ENCODE measurements around the gene RHBG. TPM values are rescaled to one million over a fixed set of nuclear protein-coding genes. Genes with fewer than 3 reads are reported as not detected.

RHBG gene
- total RNA-seq, 1 donor from 2014 or later = not detected

DNA sequence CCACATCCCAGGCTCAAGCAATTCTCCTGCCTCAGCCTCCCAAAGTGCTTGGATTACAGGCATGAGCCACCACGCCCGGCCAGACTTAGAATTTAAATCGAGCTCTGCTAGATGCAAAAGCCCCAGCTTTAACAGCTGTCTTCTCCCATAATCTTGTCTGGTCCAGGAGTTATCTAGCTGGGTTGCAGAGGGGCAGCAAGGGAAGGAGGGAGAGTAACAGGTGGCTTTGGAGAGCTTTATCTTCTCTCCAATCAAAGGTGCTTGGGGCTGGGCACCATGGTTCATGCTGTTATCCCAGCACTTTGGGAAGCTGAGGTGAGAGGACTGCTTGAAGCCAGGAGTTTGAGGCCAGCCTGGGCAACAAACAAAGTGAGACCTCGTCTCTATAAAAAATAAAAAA, 3.9 kb downstream of the RHBG start:
- no peak overlapping the region for H3K27ac ChIP-seq (ENCODE audit: low read depth, low read length)
- H3K4me3 ChIP-seq (ENCODE audit: low read length in 3 of 3) = no peak overlapping the region
- no peak overlapping the region for H3K9ac ChIP-seq (ENCODE audit: low read depth in 1 of 3, low read length in 3 of 3)
- H3K4me1 ChIP-seq (ENCODE audit: control insufficient read depth in 3 of 3, insufficient read depth in 3 of 3, low read length in 3 of 3) = peaks cover 7 to 11% (median 8%) of the 10 kb centered on the region in 3 donors
- peaks cover 16 to 30% (median 16%) of the 10 kb centered on the region in 3 donors for H3K27me3 ChIP-seq (ENCODE audit: control insufficient read depth in 3 of 3, insufficient read depth in 3 of 3, low read length in 3 of 3)
- H3K9me3 ChIP-seq (ENCODE audit: control insufficient read depth in 3 of 3, low read length in 3 of 3) = no peaks in the 10 kb centered on the region
- no peaks in the 10 kb centered on the region for H3K36me3 ChIP-seq (ENCODE audit: control insufficient read depth in 3 of 3, insufficient read depth in 3 of 3, low read length in 3 of 3)

DNA sequence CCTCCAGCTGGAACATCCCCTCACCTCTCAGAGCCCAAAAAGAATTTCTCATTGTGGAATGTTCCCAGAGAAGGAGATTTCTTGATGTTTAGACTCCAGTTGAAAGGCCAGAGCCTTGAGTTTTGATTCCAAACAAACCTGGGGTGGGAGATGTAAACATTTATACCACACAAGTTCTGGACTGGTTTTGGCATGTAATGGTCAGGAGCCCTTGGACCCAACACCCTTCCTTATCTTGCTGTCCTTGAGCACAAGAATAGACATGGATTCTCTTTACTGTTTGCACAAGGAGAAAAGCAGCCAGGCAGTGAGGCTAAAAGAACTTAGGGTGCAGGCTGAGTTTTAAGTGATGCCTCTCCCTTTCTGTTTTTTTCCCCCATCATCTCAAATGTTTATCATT, 4.5 kb downstream of the RHBG start:
- H3K4me1 ChIP-seq (ENCODE audit: control insufficient read depth in 3 of 3, insufficient read depth in 3 of 3, low read length in 3 of 3) = peaks cover 7 to 11% (median 8%) of the 10 kb centered on the region in 3 donors
- H3K27me3 ChIP-seq (ENCODE audit: control insufficient read depth in 3 of 3, insufficient read depth in 3 of 3, low read length in 3 of 3) = peaks cover 16 to 26% (median 16%) of the 10 kb centered on the region in 3 donors

DNA sequence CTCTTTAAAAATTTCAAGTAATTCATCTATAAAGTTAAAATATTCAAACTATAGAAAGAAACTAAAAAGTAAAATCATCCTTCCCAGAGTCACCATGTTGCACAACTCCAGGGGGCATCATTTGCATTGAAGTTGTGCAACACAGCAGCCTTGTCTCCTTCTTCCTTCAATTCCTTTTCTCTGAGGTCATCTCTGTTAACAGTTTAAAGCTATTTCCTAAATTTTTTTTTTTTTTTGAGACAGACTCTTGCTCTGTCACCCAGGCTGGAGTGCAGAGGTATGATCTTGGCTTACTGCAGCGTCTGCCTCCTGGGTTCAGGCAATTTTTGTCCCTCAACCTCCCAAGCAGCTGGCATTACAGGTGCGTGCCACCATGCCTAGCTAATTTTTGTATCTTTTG, 7.1 kb downstream of the RHBG start:
- no peaks in the 10 kb centered on the region for H3K9me3 ChIP-seq (ENCODE audit: control insufficient read depth in 3 of 3, low read length in 3 of 3)
- H3K9ac ChIP-seq (ENCODE audit: low read depth in 1 of 3, low read length in 3 of 3) = no peak overlapping the region
- H3K27ac ChIP-seq (ENCODE audit: low read depth, low read length) = no peak overlapping the region
- H3K36me3 ChIP-seq (ENCODE audit: control insufficient read depth in 3 of 3, insufficient read depth in 3 of 3, low read length in 3 of 3) = no peaks in the 10 kb centered on the region
- H3K4me3 ChIP-seq (ENCODE audit: low read length in 3 of 3) = no peak overlapping the region
- peaks cover 0 to 13% (median 0%) of the 10 kb centered on the region in 3 donors for H3K27me3 ChIP-seq (ENCODE audit: control insufficient read depth in 3 of 3, insufficient read depth in 3 of 3, low read length in 3 of 3)
- no peaks in the 10 kb centered on the region for H3K4me1 ChIP-seq (ENCODE audit: control insufficient read depth in 3 of 3, insufficient read depth in 3 of 3, low read length in 3 of 3)

More for the DNA sequence above, 4.5 kb downstream of the RHBG start:
- H3K36me3 ChIP-seq (ENCODE audit: control insufficient read depth in 3 of 3, insufficient read depth in 3 of 3, low read length in 3 of 3) = no peaks in the 10 kb centered on the region
- H3K9me3 ChIP-seq (ENCODE audit: control insufficient read depth in 3 of 3, low read length in 3 of 3) = no peaks in the 10 kb centered on the region
- H3K9ac ChIP-seq (ENCODE audit: low read depth in 1 of 3, low read length in 3 of 3) = no peak overlapping the region
- no peak overlapping the region for H3K27ac ChIP-seq (ENCODE audit: low read depth, low read length)
- H3K4me3 ChIP-seq (ENCODE audit: low read length in 3 of 3) = no peak overlapping the region

DNA sequence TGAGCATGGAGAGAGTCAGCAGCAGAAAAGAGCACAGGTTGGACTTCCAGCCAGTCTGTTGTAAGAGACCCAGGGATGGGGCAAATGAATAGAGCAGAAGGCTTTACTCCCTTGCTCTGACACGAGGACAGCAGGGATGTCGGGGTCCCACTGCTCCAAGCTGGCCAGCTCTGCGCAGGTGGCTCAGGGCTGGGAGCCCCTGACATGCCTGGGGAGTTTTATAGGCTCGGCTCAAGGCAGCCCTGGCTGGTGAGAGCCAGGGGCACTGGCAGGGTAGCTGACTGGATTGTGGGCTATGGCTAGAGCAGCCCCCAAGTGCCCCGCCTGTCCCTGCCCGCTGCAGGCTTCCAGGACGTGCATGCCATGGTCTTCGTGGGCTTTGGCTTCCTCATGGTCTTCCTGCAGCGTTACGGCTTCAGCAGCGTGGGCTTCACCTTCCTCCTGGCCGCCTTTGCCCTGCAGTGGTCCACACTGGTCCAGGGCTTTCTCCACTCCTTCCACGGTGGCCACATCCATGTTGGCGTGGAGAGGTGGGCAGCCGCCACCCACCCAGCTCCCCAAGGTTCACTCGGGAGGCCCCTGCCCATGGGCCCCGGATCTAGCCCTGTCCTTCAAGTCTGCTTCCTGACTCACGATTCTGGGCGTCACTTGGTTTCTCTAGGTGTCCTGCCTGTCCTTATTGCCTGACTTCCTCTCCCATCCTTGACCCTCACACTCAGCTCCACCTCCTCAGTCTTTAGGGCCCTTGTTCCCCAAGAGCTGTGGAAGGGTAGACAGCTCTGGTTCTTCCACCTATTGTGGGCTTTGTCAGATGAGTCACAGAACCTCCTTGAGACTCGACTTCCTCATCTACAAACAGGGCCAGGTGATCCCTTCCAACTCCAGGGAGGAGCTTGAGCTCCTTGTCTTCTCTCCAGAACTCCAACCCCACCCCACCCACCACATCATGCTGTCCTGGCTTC, 8.2 kb downstream of the RHBG start:
- no peak overlapping the region for H3K4me3 ChIP-seq (ENCODE audit: low read length in 3 of 3)
- H3K27me3 ChIP-seq (ENCODE audit: control insufficient read depth in 3 of 3, insufficient read depth in 3 of 3, low read length in 3 of 3) = peaks cover 0 to 5% (median 0%) of the 10 kb centered on the region in 3 donors
- no peak overlapping the region for H3K27ac ChIP-seq (ENCODE audit: low read depth, low read length)
- no peak overlapping the region for H3K9ac ChIP-seq (ENCODE audit: low read depth in 1 of 3, low read length in 3 of 3)
- H3K9me3 ChIP-seq (ENCODE audit: control insufficient read depth in 3 of 3, low read length in 3 of 3) = no peaks in the 10 kb centered on the region
- no peaks in the 10 kb centered on the region for H3K4me1 ChIP-seq (ENCODE audit: control insufficient read depth in 3 of 3, insufficient read depth in 3 of 3, low read length in 3 of 3)
- H3K36me3 ChIP-seq (ENCODE audit: control insufficient read depth in 3 of 3, insufficient read depth in 3 of 3, low read length in 3 of 3) = no peaks in the 10 kb centered on the region

DNA sequence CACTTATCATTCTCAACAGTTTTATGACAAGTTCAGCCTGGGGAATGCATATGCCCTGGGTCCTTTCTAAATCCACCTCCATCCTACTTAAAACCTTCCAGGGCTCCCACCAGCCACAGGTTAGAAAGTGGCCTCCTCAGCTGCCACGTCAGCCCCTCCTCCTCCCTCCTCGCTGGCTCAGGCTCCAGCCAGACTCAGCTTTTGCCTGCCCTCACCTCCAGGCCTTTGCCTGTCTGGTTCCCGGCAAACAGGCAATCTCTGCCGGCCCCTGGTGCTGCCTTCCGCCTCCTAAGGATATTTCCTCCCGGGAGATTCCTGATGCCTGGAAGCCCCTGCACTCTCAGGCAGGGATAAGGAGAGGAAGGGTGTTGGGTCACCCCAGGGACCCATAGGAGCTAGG, 9.5 kb downstream of the RHBG start:
- H3K9me3 ChIP-seq (ENCODE audit: control insufficient read depth in 3 of 3, low read length in 3 of 3) = no peaks in the 10 kb centered on the region
- H3K27me3 ChIP-seq (ENCODE audit: control insufficient read depth in 3 of 3, insufficient read depth in 3 of 3, low read length in 3 of 3) = no peaks in the 10 kb centered on the region
- no peaks in the 10 kb centered on the region for H3K4me1 ChIP-seq (ENCODE audit: control insufficient read depth in 3 of 3, insufficient read depth in 3 of 3, low read length in 3 of 3)
- H3K9ac ChIP-seq (ENCODE audit: low read depth in 1 of 3, low read length in 3 of 3) = no peak overlapping the region
- no peaks in the 10 kb centered on the region for H3K36me3 ChIP-seq (ENCODE audit: control insufficient read depth in 3 of 3, insufficient read depth in 3 of 3, low read length in 3 of 3)
- no peak overlapping the region for H3K4me3 ChIP-seq (ENCODE audit: low read length in 3 of 3)
- no peak overlapping the region for H3K27ac ChIP-seq (ENCODE audit: low read depth, low read length)

DNA sequence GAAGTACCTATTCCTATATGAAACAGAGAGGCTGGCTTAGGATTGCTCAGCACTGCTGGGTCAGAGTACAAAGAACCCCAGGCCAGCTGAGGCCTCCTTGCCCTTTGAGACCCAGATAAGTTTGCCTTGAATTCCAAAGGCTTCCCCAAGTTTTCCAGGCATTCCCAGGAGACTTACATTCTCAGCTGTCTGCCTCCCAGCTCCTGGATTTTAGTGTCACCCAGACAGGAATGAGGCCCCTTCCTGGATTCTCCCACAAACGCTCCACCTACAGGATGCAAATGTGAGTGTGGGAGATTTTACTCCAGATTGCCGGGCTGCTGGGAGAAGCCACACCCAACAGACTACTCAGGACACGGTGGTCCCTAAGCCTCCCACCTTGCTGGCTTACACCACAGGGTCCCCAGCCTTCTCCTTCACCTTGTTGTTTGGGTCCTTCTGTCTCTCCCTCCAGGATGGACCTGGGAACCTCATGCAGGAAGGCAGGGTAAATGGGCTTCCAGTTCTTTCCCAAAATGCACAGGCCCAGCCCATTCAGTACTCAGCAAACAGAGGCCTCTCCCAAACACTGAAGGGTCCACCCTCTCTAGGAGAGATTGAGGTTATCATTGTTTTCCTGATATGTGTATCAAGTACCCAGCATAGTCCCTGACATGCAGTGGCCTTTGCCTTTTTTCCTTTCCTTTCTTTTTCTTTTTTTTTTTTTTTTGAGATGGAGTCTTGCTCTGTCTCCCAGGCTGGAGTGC, 10.6 kb downstream of the RHBG start:
- Histone ChIP-seq H3K9ac (ENCODE audit: low read depth in 1 of 3, low read length in 3 of 3) (no peak overlapping the region), H3K9me3 (ENCODE audit: control insufficient read depth in 3 of 3, low read length in 3 of 3) (no peaks in the 10 kb centered on the region), H3K4me3 (ENCODE audit: low read length in 3 of 3) (no peak overlapping the region), H3K36me3 (ENCODE audit: control insufficient read depth in 3 of 3, insufficient read depth in 3 of 3, low read length in 3 of 3) (no peaks in the 10 kb centered on the region), H3K27ac (ENCODE audit: low read depth, low read length) (no peak overlapping the region), H3K27me3 (ENCODE audit: control insufficient read depth in 3 of 3, insufficient read depth in 3 of 3, low read length in 3 of 3) (no peaks in the 10 kb centered on the region), H3K4me1 (ENCODE audit: control insufficient read depth in 3 of 3, insufficient read depth in 3 of 3, low read length in 3 of 3) (no peaks in the 10 kb centered on the region)

DNA sequence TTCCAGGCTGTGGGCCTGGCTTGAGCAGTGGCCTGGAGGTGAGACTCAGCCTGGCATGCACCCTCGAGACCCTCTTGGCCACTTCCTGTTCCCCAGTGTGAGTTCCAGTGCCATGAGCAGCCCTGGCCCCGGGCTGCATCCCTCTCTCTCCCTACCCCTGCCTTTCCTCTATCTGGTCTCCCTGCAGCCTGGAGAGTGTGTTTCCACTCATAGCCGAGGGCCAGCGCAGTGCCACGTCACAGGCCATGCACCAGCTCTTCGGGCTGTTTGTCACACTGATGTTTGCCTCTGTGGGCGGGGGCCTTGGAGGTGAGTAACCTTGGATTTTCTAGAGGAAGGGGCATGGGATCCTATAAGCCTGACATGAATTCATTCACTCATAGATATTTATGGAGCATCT, 13.6 kb downstream of the RHBG start:
- Histone ChIP-seq H3K9ac (ENCODE audit: low read depth in 1 of 3, low read length in 3 of 3) (no peak overlapping the region), H3K27me3 (ENCODE audit: control insufficient read depth in 3 of 3, insufficient read depth in 3 of 3, low read length in 3 of 3) (peaks cover 7 to 17% (median 9%) of the 10 kb centered on the region in 3 donors), H3K27ac (ENCODE audit: low read depth, low read length) (no peak overlapping the region), H3K36me3 (ENCODE audit: control insufficient read depth in 3 of 3, insufficient read depth in 3 of 3, low read length in 3 of 3) (no peaks in the 10 kb centered on the region), H3K9me3 (ENCODE audit: control insufficient read depth in 3 of 3, low read length in 3 of 3) (no peaks in the 10 kb centered on the region), H3K4me1 (ENCODE audit: control insufficient read depth in 3 of 3, insufficient read depth in 3 of 3, low read length in 3 of 3) (no peaks in the 10 kb centered on the region), H3K4me3 (ENCODE audit: low read length in 3 of 3) (no peak overlapping the region)

DNA sequence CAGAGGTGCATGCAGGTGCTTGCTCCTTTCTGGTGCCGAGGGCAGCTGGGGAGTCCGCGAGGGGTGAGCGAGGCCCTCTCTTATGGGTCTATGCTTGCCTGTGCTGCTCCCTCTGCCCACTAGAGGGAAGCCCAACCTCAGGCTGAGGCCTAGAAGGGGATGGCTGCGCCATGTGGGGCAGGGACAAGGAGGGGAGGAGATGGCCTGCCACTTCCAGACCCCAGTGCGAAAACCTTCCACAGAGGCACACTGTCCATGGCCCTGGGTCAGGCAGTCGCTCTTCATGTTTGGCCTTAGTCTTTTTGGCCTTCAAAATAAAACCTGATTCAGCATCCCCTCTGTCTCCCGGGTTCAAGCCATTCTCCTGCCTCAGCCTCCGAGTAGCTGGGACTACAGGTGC, 14.0 kb downstream of the RHBG start:
- Histone ChIP-seq H3K27ac (ENCODE audit: low read depth, low read length) (no peak overlapping the region), H3K27me3 (ENCODE audit: control insufficient read depth in 3 of 3, insufficient read depth in 3 of 3, low read length in 3 of 3) (peaks cover 11 to 22% (median 13%) of the 10 kb centered on the region in 3 donors), H3K9ac (ENCODE audit: low read depth in 1 of 3, low read length in 3 of 3) (no peak overlapping the region), H3K9me3 (ENCODE audit: control insufficient read depth in 3 of 3, low read length in 3 of 3) (no peaks in the 10 kb centered on the region), H3K4me3 (ENCODE audit: low read length in 3 of 3) (no peak overlapping the region), H3K36me3 (ENCODE audit: control insufficient read depth in 3 of 3, insufficient read depth in 3 of 3, low read length in 3 of 3) (no peaks in the 10 kb centered on the region), H3K4me1 (ENCODE audit: control insufficient read depth in 3 of 3, insufficient read depth in 3 of 3, low read length in 3 of 3) (no peaks in the 10 kb centered on the region)

DNA sequence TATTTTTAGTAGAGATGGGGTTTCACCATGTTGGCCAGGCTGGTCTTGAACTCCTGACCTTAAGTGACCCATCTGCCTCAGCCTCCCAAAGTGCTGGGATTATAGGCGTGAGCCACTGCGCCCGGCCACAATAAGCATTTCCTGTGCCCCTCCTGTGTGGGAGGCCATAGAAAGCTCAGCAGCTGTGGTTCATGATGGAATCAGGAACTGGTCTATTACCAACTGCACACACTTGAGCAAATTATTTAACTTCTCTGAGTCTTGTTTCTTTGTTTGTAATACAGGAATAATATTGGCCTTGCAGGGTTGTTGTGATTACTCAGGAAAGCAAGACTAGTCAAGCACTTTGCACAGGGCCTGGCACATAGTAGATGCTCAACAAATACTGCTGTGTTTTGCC, 15.0 kb downstream of the RHBG start:
- Histone ChIP-seq H3K27me3 (ENCODE audit: control insufficient read depth in 3 of 3, insufficient read depth in 3 of 3, low read length in 3 of 3) (peaks cover 17 to 31% (median 21%) of the 10 kb centered on the region in 3 donors), H3K4me3 (ENCODE audit: low read length in 3 of 3) (no peak overlapping the region), H3K27ac (ENCODE audit: low read depth, low read length) (no peak overlapping the region), H3K9ac (ENCODE audit: low read depth in 1 of 3, low read length in 3 of 3) (no peak overlapping the region), H3K9me3 (ENCODE audit: control insufficient read depth in 3 of 3, low read length in 3 of 3) (no peaks in the 10 kb centered on the region), H3K36me3 (ENCODE audit: control insufficient read depth in 3 of 3, insufficient read depth in 3 of 3, low read length in 3 of 3) (no peaks in the 10 kb centered on the region), H3K4me1 (ENCODE audit: control insufficient read depth in 3 of 3, insufficient read depth in 3 of 3, low read length in 3 of 3) (no peaks in the 10 kb centered on the region)

DNA sequence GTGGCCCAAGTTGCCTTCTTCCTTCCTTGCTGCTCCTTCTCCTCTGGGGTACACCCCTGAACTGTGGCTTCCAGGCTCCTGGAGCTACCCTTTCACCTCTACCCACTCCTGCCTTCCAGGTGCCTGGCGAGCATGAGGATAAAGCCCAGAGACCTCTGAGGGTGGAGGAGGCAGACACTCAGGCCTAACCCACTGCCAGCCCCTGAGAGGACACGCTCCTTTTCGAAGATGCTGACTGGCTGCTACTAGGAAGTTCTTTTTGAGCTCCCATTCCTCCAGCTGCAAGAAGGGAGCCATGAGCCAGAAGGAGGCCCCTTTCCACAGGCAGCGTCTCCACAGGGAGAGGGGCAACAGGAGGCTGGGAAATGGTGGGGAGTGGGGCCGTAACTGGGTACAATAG, 15.6 kb downstream of the RHBG start:
- Histone ChIP-seq H3K9me3 (ENCODE audit: control insufficient read depth in 3 of 3, low read length in 3 of 3) (no peaks in the 10 kb centered on the region), H3K27me3 (ENCODE audit: control insufficient read depth in 3 of 3, insufficient read depth in 3 of 3, low read length in 3 of 3) (peaks cover 23 to 37% (median 28%) of the 10 kb centered on the region in 3 donors), H3K27ac (ENCODE audit: low read depth, low read length) (no peak overlapping the region), H3K36me3 (ENCODE audit: control insufficient read depth in 3 of 3, insufficient read depth in 3 of 3, low read length in 3 of 3) (no peaks in the 10 kb centered on the region), H3K4me3 (ENCODE audit: low read length in 3 of 3) (no peak overlapping the region), H3K9ac (ENCODE audit: low read depth in 1 of 3, low read length in 3 of 3) (no peak overlapping the region), H3K4me1 (ENCODE audit: control insufficient read depth in 3 of 3, insufficient read depth in 3 of 3, low read length in 3 of 3) (no peaks in the 10 kb centered on the region)
